ENCODE results near the gene CACNA1S.

GRCh38 chr1:201143726-201144635 lies 31.8 kb upstream of the CACNA1S start:
- TF ChIP-seq POLR2A (IDR thresholded peaks at IDR 0.05; ENCODE audit: extremely low read depth, insufficient read length) (no peak), CTCF (IDR thresholded peaks at IDR 0.05; ENCODE audit: low read depth, low read length) (no peak), MYC (IDR thresholded peaks at IDR 0.05; ENCODE audit: low read depth, low read length) (no peak), MAX (IDR thresholded peaks at IDR 0.05; ENCODE audit: low read depth, low read length) (no peak)

All from NB4 (cell line).